ENCODE data around the gene CNIH2.
"Not testable (repeated sequence)": the region's sequence is repeated elsewhere in the genome, so short reads cannot be mapped to it uniquely, and the experiment has no call there.

The CNIH2 gene

GRCh38 chr11:66277471-66278362, at the start of gene CNIH2:
TSS of gene CNIH2 (plus strand) at chr11:66278175. CDS start at chr11:66278457, 282 bp downstream.
- DNase-seq (ENCODE audit: extremely low read depth in 1 of 2, low read depth in 1 of 2) = peak in 1 of 2 donors; percentile 37

- DNase-seq (ENCODE audit: extremely low read depth in 1 of 2, low read depth in 1 of 2) = no peak
These were observed 49.5 kb upstream of the CNIH2 start for GRCh38 chr11:66228521-66228920.

- DNase-seq (ENCODE audit: extremely low read depth in 1 of 2, low read depth in 1 of 2) = no peak
These were observed 47.8 kb upstream of the CNIH2 start for GRCh38 chr11:66230156-66230555.

DNA sequence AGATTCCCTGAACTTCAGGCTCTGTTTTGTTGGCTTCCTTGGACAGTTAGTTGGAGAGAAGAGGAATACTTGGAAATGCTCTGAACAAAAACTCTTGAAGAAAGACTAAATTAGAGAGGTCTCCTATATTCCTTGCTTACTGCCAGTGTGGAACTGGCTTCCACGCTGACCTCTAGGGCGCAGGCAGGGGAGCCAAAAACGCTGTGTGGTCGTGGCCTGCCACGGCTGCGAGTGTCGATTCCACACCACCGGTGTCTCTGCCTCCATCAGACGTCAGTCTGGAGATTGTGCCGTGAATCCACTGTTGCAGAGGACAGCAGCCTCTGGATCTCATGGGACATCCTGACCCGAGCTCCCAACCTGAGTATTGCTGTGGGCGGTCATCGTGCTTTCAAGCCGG, 47.0 kb upstream of the CNIH2 start:
- DNase-seq (ENCODE audit: extremely low read depth in 1 of 2, low read depth in 1 of 2) = no peak

DNA sequence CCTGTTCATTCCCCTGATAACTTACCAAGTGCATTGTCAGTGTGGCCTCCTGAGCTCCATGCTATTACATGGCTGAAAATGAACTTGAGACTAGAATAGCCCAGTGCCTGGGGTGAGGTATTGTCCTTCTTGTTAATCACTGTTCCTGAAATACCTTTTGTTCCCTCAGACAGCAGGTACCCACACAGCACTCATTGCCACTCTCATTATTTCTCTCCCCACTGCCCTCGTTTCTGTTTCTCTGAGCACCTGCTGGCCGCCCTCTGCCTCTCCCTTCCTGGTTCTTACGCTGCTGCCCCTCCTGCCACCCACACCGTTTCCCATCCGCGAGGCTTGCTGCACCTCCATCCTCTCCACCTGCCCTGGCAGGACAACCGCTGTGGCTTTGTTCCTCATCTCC, 46.4 kb upstream of the CNIH2 start:
- no peak for DNase-seq (ENCODE audit: extremely low read depth in 1 of 2, low read depth in 1 of 2)

- no peak for DNase-seq (ENCODE audit: extremely low read depth in 1 of 2, low read depth in 1 of 2)
These were observed 45.2 kb upstream of the CNIH2 start for GRCh38 chr11:66232769-66233168.

DNA sequence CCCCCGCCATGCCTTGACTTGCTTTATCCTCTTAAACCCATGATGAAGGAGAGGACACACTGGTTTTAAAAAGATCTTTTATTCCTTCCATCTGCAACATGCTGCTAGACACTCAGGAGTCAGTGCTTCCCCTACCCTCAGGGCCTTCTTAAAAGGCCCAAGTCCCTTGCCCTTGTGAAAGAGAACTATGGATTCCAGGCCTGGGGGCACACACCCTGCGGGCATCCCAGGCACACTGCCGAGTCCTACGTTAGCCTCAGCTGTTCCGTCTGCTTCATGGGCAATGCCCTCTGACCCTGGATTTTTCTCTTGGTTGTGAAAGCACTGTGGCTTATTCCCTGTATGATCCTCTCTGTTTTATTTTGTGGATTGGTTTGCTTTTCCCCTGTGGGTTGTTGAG, 44.7 kb upstream of the CNIH2 start:
- no peak for DNase-seq (ENCODE audit: extremely low read depth in 1 of 2, low read depth in 1 of 2)

GRCh38 chr11:66235141-66235540, 42.8 kb upstream of the CNIH2 start:
- no peak for DNase-seq (ENCODE audit: extremely low read depth in 1 of 2, low read depth in 1 of 2)

DNA sequence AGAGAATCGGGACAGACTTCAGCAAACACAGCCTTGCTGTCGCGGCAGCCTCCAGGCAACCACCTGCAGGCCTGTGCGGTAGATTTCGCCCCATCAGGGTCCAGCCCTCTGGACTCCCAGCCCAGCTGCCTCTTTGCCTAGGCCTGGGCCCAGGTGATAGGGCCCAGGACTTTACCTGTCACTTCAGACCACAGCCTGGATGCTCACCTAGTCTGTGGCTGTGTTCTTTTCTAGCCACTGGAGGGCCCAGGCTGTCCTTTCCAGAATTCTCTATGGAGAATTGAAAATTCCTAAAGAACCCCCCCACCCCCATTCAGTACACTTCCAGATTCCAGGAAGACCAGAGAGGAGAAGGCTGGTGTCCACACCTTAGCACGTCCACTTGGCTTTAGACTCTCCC, 40.1 kb upstream of the CNIH2 start:
- DNase-seq (ENCODE audit: extremely low read depth in 1 of 2, low read depth in 1 of 2) = no peak

GRCh38 chr11:66238786-66239413, 39.1 kb upstream of the CNIH2 start:
- DNase-seq (ENCODE audit: extremely low read depth in 1 of 2, low read depth in 1 of 2) = no peak

DNA sequence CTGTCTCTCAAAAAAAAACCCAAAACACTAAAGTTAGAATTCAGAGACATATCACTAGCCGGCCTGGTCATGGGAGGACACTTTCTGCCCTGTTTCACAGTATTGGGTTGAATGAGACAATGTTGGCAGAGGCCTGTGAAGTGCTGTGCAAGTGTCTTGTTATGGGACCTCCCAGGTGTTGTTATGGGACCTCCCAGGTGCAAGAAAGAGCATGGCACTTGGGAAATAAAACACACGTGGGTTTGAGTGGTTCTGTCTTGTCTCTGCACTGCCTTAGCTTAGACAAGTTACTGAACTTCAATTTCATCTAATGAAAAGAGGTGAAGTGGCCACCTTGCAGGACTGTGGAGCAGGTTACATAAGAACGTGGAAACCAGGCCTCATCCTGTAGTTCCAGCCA, 38.5 kb upstream of the CNIH2 start:
- DNase-seq (ENCODE audit: extremely low read depth in 1 of 2, low read depth in 1 of 2) = no peak

DNA sequence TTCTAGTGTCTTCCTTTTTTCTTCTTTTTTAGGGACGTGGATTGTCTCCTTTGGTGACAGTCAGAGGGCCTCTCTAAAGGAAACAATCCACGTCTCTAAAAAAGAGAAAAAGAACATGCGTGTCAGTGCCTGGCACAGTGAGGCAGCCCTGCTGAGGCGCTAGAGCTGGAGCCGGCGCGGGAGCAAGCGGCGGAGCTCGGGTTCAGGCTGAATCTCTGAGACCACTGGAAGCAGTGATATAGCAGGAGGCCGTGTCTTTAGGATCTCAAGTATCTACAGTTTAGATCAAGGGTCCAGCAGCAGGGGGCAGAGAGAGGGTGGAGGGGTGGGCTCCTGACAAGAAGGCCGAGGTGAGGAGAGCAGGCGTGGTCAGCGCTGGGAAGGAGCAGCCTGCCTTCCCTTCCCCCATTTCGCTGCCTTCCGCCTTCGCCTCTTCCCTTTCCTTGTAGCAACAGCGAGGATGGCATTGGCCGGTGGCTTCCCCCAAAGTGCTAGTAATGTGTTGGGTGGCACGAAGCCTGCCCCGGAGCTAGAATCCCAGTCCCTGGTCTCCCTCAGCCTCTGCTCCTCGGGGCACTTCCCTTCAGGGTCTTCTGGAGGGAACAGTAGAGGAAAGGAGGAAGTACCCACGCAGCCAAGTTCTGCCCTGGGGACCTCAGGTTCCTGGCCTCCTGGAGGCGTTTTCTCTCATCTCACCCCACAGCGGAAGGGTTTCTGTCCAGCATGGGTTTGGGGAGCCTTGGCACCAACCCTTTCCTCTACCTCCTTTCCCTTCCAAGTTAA, 37.8 kb upstream of the CNIH2 start:
- no peak for DNase-seq (ENCODE audit: extremely low read depth in 1 of 2, low read depth in 1 of 2)

GRCh38 chr11:66240781-66241136, 37.2 kb upstream of the CNIH2 start:
- no peak for DNase-seq (ENCODE audit: extremely low read depth in 1 of 2, low read depth in 1 of 2)

DNA sequence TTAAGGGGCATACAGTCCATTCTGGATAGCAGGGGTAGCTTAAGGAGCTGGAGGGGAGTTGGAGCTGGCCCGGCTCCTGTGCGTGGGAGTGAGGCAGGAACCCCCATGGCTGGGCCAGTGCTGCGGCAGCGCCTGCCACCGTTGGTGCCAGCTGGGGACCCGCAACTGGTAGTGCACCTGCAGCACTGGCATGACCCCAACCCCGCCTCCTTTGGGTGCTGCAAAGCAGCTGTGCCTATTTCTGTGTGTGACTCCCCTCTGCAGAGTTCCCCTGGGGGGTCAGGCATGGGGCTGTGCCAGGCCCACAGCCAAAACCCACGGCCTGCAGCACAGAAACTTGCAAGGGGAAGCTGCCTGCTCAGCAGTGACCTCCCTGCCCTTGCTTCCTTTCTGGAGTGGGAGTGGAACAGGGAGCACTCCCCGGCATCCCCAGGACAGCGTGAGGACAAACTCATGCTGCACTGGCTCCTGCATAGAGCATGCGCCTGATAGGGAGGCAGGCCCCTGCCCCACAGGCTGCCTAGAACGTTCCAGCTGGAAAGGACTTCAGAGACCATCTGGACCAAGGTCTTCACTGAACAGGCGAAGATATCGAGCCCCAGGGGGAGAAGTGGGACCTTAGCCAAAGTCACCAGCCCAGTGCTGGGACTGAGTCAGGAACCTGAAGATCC, 35.7 kb upstream of the CNIH2 start:
- no peak for DNase-seq (ENCODE audit: extremely low read depth in 1 of 2, low read depth in 1 of 2)

DNA sequence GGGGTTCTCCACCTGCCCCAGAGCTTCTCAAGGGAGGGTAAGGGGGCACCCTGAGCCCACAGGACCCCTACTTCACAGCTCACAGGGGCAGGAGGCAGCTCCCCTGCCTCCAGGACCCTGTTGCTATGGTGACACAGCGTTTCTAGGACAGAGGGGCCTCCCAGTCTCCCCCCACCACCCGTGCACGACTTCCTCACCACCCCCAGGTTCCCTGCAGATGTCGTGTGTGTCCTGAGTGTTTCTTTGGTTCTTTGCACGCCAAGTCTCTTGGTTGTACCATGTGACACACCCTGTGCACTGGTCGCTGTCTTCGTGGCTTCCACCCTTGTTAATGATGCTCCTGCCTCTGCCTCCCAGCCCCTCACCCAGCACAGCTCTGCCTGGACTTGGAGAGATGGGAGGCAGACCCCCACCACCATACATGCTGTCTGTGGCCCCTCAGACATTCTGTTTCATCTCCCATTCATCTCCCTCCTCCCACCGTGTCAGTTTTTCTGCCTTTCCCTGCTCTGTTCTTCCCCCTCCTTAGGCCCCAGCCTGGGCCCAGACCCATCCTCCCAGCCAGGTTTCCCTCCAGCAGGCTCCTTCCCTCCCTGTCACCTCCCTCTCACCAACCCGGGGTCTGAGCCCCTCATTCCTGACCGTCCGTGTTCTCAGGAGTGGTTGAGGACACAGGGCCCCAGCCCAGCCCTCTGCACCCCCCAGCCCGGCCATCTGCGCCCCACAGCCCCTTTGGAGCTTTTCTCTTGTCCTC, 34.0 kb upstream of the CNIH2 start:
- DNase-seq (ENCODE audit: extremely low read depth in 1 of 2, low read depth in 1 of 2) = no peak

- no peak for DNase-seq (ENCODE audit: extremely low read depth in 1 of 2, low read depth in 1 of 2)
These were observed 30.7 kb upstream of the CNIH2 start for GRCh38 chr11:66247295-66247694.

DNA sequence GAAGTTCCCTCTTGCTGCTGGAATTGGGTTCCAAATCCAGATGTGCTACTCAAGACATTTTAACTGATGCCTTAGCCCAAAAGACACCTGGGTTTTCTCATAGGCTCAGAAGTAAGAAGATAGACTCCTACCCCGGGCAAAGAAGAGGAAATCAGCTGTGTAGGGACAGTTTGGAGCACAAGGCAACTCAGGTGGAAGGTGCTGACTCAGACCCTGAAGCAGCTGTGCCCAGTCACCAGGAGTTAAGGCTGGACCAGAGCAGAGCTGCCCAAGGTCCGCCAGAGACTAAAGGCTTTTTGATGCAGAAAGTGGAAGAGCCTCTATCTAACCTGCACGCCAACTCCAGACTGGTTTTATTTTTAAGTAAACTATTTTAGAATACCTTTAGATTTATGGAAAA, 30.2 kb upstream of the CNIH2 start:
- no peak for DNase-seq (ENCODE audit: extremely low read depth in 1 of 2, low read depth in 1 of 2)

DNA sequence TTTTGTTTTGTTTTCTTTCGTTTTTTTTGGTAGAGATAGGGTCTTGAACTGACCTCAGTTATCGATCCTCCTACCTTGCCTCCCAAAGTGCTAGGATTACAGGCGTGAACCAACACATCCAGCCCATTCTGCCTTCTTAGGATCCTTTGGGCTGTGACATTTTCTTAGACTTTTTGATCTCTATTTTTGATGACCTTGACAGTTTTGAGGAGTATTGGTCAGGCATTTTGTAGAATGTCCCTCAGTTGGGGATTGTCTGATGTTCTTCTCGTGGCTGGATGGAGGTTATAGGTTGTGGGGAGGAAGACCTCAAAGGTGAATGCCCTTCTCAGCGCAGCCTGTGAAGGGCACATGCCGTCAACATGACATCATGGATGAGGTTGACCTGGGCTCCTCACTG, 29.1 kb upstream of the CNIH2 start:
- DNase-seq (ENCODE audit: extremely low read depth in 1 of 2, low read depth in 1 of 2) = no peak

- no peak for DNase-seq (ENCODE audit: extremely low read depth in 1 of 2, low read depth in 1 of 2)
These were observed 26.2 kb upstream of the CNIH2 start for GRCh38 chr11:66251809-66252208.

GRCh38 chr11:66253081-66253480, 24.9 kb upstream of the CNIH2 start:
- DNase-seq (ENCODE audit: extremely low read depth in 1 of 2, low read depth in 1 of 2) = not testable (repeated sequence)

Data from activated CD8-positive, alpha-beta memory T cell treated with anti-CD3 and anti-CD28 coated beads for 1 hour (primary cell).